ENCODE results near the gene MAOA.
"Not testable (repeated sequence)": the region's sequence is repeated elsewhere in the genome, so short reads cannot be mapped to it uniquely, and the experiment has no call there.

Gene MAOA

GRCh38 chrX:43656005-43656494, at the start of gene MAOA:
Gene MAOA, plus strand, starts transcription at chrX:43656299. Its CDS starts 43 bp downstream, at chrX:43656342.
- no peak for DNase-seq

- no peak for DNase-seq
Observed at GRCh38 chrX:43612400-43612799, 43.7 kb upstream of the MAOA start.

GRCh38 chrX:43615660-43616059, 40.4 kb upstream of the MAOA start:
- no peak for DNase-seq

GRCh38 chrX:43618366-43619205, 37.5 kb upstream of the MAOA start:
- DNase-seq: no peak

- not testable (repeated sequence) for DNase-seq
Observed at GRCh38 chrX:43619861-43620260, 36.2 kb upstream of the MAOA start.

GRCh38 chrX:43627147-43627546, 29.0 kb upstream of the MAOA start:
- no peak for DNase-seq

GRCh38 chrX:43627669-43628068, 28.4 kb upstream of the MAOA start:
- DNase-seq: no peak

- no peak for DNase-seq
Observed at GRCh38 chrX:43629229-43629628, 26.9 kb upstream of the MAOA start.

GRCh38 chrX:43631841-43632240, 24.3 kb upstream of the MAOA start:
- no peak for DNase-seq

GRCh38 chrX:43633081-43633480, 23.0 kb upstream of the MAOA start:
- no peak for DNase-seq

- DNase-seq: no peak
Observed at GRCh38 chrX:43633757-43634156, 22.3 kb upstream of the MAOA start.

GRCh38 chrX:43640482-43640881, 15.6 kb upstream of the MAOA start:
- DNase-seq: no peak

- no peak for DNase-seq
Observed at GRCh38 chrX:43641691-43642090, 14.4 kb upstream of the MAOA start.

GRCh38 chrX:43643201-43643600, 12.9 kb upstream of the MAOA start:
- DNase-seq: no peak

- no peak for DNase-seq
Observed at GRCh38 chrX:43643662-43644061, 12.4 kb upstream of the MAOA start.

- DNase-seq: no peak
Observed at GRCh38 chrX:43644124-43644701, 11.9 kb upstream of the MAOA start.

GRCh38 chrX:43646800-43647199, 9.3 kb upstream of the MAOA start:
- DNase-seq: no peak

- DNase-seq: no peak
Observed at GRCh38 chrX:43654431-43655150, 1.5 kb upstream of the MAOA start.

- DNase-seq: no peak
Observed at GRCh38 chrX:43655151-43656004, 721 bp upstream of the MAOA start.

GRCh38 chrX:43657671-43658070, 1.6 kb downstream of the MAOA start:
- no peak for DNase-seq

GRCh38 chrX:43661521-43662240, 5.6 kb downstream of the MAOA start:
- no peak for DNase-seq

- no peak for DNase-seq
Observed at GRCh38 chrX:43663173-43663572, 7.1 kb downstream of the MAOA start.
